Mesenchymal stem cell (in vitro differentiated cells and primary cell): ENCODE results near the gene GBGT1.
"Not testable (repeated sequence)": the region's sequence is repeated elsewhere in the genome, so short reads cannot be mapped to it uniquely, and the experiment has no call there.

Experiments
- DNase-seq: peaks from one replicate; pipeline ENCODE4 v3.0.0-alpha.2; 2013
- H2AFZ ChIP-seq: one replicate; pipeline ENCODE4 v1.6.1; 2013; ENCODE audit warnings: low read depth, mild to moderate bottlenecking, control low read depth, inconsistent platforms, low read length, moderate library complexity
- H2AK5ac ChIP-seq: 2 replicates; pipeline ENCODE4 v1.6.1; 2013; ENCODE audit warnings: low read length, moderate library complexity, mild to moderate bottlenecking, inconsistent platforms; ENCODE audit not compliant: severe bottlenecking
- H2BK120ac ChIP-seq: one replicate; pipeline ENCODE4 v1.6.1; 2013; ENCODE audit warnings: low read depth, mild to moderate bottlenecking, inconsistent platforms, low read length, moderate library complexity
- H2BK12ac ChIP-seq, 2 experiments: one replicate each; pipeline ENCODE4 v1.6.1; 2013; ENCODE audit warnings: inconsistent platforms in 2 of 2, low read length in 2 of 2, mild to moderate bottlenecking in 2 of 2, moderate library complexity in 2 of 2, control low read depth in 1 of 2
- H2BK15ac ChIP-seq: one replicate; pipeline ENCODE4 v1.6.1; 2013; ENCODE audit warnings: mild to moderate bottlenecking, low read depth, inconsistent platforms; ENCODE audit not compliant: poor library complexity, severe bottlenecking
- H2BK5ac ChIP-seq: 2 replicates; pipeline ENCODE4 v1.6.1; 2013; ENCODE audit warnings: low read depth, mild to moderate bottlenecking, low read length, control low read depth, inconsistent platforms; ENCODE audit not compliant: poor library complexity, severe bottlenecking
- H3K14ac ChIP-seq, 2 experiments: one replicate each; pipeline ENCODE4 v1.6.1; 2013; ENCODE audit warnings: inconsistent platforms in 2 of 2, low read length in 2 of 2, control low read depth in 1 of 2, mild to moderate bottlenecking in 1 of 2, moderate library complexity in 1 of 2
- H3K18ac ChIP-seq, 2 experiments: one replicate each; pipeline ENCODE4 v1.6.1; 2013; ENCODE audit warnings: inconsistent platforms in 2 of 2, low read length in 2 of 2, control low read depth in 1 of 2, low read depth in 1 of 2, mild to moderate bottlenecking in 1 of 2
- H3K23ac ChIP-seq, 2 experiments: one replicate each; pipeline ENCODE4 v1.6.1; 2013; ENCODE audit warnings: inconsistent platforms in 2 of 2, low read length in 2 of 2, mild to moderate bottlenecking in 2 of 2, moderate library complexity in 2 of 2, control low read depth in 1 of 2
- H3K27ac ChIP-seq: 2 replicates; pipeline ENCODE4 v1.5.1; 2013; ENCODE audit warnings: mild to moderate bottlenecking, moderate library complexity, low read length, control low read depth, inconsistent platforms; ENCODE audit not compliant: poor library complexity, severe bottlenecking
- H3K27me3 ChIP-seq, 2 experiments: 2 replicates each; pipeline versions ENCODE4 v1.6.1 to v1.7.0; 2013; ENCODE audit warnings: low read length in 2 of 2, mild to moderate bottlenecking in 2 of 2, moderate library complexity in 2 of 2, control low read depth in 1 of 2, inconsistent platforms in 1 of 2; ENCODE audit not compliant: control insufficient read depth in 1 of 2, insufficient read depth in 1 of 2
- H3K36me3 ChIP-seq, 2 experiments: 2 replicates each; pipeline versions ENCODE4 v1.6.1 to v1.7.0; 2013; ENCODE audit warnings: low read length in 2 of 2, control low read depth in 1 of 2, inconsistent platforms in 1 of 2, low read depth in 1 of 2, mild to moderate bottlenecking in 1 of 2; ENCODE audit not compliant: insufficient read depth in 2 of 2, control insufficient read depth in 1 of 2
- H3K4ac ChIP-seq, 2 experiments: one replicate each; pipeline ENCODE4 v1.6.1; 2013; ENCODE audit warnings: inconsistent platforms in 2 of 2, low read length in 2 of 2, mild to moderate bottlenecking in 2 of 2, moderate library complexity in 2 of 2, control low read depth in 1 of 2, low read depth in 1 of 2
- H3K4me1 ChIP-seq: 2 replicates; pipeline ENCODE4 v1.6.1; 2013; ENCODE audit warnings: low read depth, low read length, control low read depth; ENCODE audit not compliant: control insufficient read depth, insufficient read depth
- H3K4me2 ChIP-seq: 2 replicates; pipeline ENCODE4 v1.6.1; 2013; ENCODE audit warnings: low read length, mild to moderate bottlenecking, inconsistent platforms; ENCODE audit not compliant: poor library complexity, severe bottlenecking
- H3K4me3 ChIP-seq, 2 experiments: 2 replicates each; pipeline versions ENCODE4 v1.5.1 to v1.7.0; 2013; ENCODE audit warnings: low read length in 2 of 2, mild to moderate bottlenecking in 2 of 2, control low read depth in 1 of 2, low read depth in 1 of 2; ENCODE audit not compliant: insufficient read depth in 1 of 2
- H3K79me1 ChIP-seq: replicated peaks from 2 replicates; pipeline ENCODE4 v1.6.1; 2013; ENCODE audit warnings: mild to moderate bottlenecking, control low read depth, low read length, inconsistent platforms; ENCODE audit not compliant: poor library complexity, severe bottlenecking
- H3K9ac ChIP-seq: 2 replicates; pipeline ENCODE4 v1.7.0; 2013; ENCODE audit warnings: mild to moderate bottlenecking, low read length, moderate library complexity
- H3K9me3 ChIP-seq: 2 replicates; pipeline ENCODE4 v1.7.0; 2013; ENCODE audit warnings: mild to moderate bottlenecking, low read length; ENCODE audit not compliant: control insufficient read depth
- H4K8ac ChIP-seq: one replicate; pipeline ENCODE4 v1.6.1; 2013; ENCODE audit warnings: inconsistent platforms, mild to moderate bottlenecking, low read length, moderate library complexity
- H4K91ac ChIP-seq: one replicate; pipeline ENCODE4 v1.6.1; 2013; ENCODE audit warnings: mild to moderate bottlenecking, low read length, inconsistent platforms
- WGBS: methylation state at CpG from one replicate; pipeline ENCODE4 v1.1.7; 2013; ENCODE audit warnings: mixed read lengths; 5-methylcytosine and 5-hydroxymethylcytosine counted together

GBGT1 gene

DNA sequence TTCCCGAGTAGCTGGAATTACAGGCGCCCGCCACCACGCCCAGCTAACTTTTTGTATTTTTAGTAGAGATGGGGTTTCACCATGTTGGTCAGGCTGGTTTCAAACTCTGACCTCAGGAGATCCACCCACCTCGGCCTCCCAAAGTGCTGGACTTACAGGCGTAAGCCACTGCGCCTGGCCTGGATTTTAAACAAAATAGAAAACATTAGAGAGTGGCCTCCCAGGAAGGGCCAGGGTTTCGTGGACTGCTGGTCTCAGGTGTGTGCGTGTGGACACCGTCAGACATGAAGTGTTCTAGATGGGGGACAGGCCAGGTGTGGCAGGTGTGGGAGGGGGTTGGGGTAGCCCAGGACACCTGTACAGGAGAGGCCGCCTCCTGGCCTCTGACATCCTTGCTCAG, 7.0 kb upstream of the GBGT1 start:
- Histone ChIP-seq H2AK5ac (no peak overlapping the region), H3K14ac (no peak overlapping the region), H3K4ac (no peak overlapping the region), H3K9ac (no peak overlapping the region), H2AFZ (no peak overlapping the region), H3K27ac (no peak overlapping the region), H2BK5ac (no peak overlapping the region), H3K9me3 (no peaks in the 10 kb centered on the region), H3K4me2 (no peak overlapping the region), H3K4me1 (peaks cover 2% of the 10 kb centered on the region), H2BK12ac (no peak overlapping the region), H2BK15ac (no peak overlapping the region), H4K8ac (no peak overlapping the region), H2BK120ac (no peak overlapping the region), H3K27me3 (peaks cover 33 to 50% of the 10 kb centered on the region in 2 experiments), H3K79me1 (no peaks in the 10 kb centered on the region), H3K36me3 (no peaks in the 10 kb centered on the region), H3K23ac (no peak overlapping the region), H4K91ac (no peak overlapping the region), H3K4me3 (no peak overlapping the region), H3K18ac (no peak overlapping the region)
- no peak for DNase-seq
- 91% methylated on average over 11 of the region's 11 CpGs for WGBS

GRCh38 chr9:133169687-133170086, 6.0 kb upstream of the GBGT1 start:
- H2BK12ac ChIP-seq, H4K91ac ChIP-seq, H4K8ac ChIP-seq, H2BK5ac ChIP-seq, H3K23ac ChIP-seq, DNase-seq, H3K4me3 ChIP-seq, H2BK15ac ChIP-seq, H3K9ac ChIP-seq, H2AK5ac ChIP-seq, H3K18ac ChIP-seq, H3K4ac ChIP-seq, H3K4me2 ChIP-seq, H3K79me1 ChIP-seq, H2BK120ac ChIP-seq, H3K9me3 ChIP-seq, H3K36me3 ChIP-seq, H3K4me1 ChIP-seq, H3K27ac ChIP-seq, H3K14ac ChIP-seq, H2AFZ ChIP-seq: not testable (repeated sequence)
- H3K27me3 ChIP-seq = peaks cover 27 to 50% of the 10 kb centered on the region in 2 experiments
- 96% methylated on average over 11 of the region's 12 CpGs for WGBS

GRCh38 chr9:133169102-133169501, 5.4 kb upstream of the GBGT1 start:
- H3K27me3 ChIP-seq = peaks cover 21 to 50% of the 10 kb centered on the region in 2 experiments
- no peaks in the 10 kb centered on the region for H3K9me3 ChIP-seq
- H3K79me1 ChIP-seq = no peaks in the 10 kb centered on the region
- H2BK120ac ChIP-seq = no peak overlapping the region
- peaks cover 10% of the 10 kb centered on the region for H3K4me1 ChIP-seq
- no peak overlapping the region for H3K14ac ChIP-seq
- no peaks in the 10 kb centered on the region for H3K36me3 ChIP-seq
- no peak overlapping the region for H2AFZ ChIP-seq
- no peak overlapping the region for H3K9ac ChIP-seq
- peak overlapping the region in 1 of 2 experiments; percentile 28 for H2BK12ac ChIP-seq
- H3K4ac ChIP-seq = peak overlapping the region in 1 of 2 experiments; percentile 67
- H3K18ac ChIP-seq = no peak overlapping the region
- H3K23ac ChIP-seq = no peak overlapping the region
- no peak for DNase-seq
- H3K27ac ChIP-seq = no peak overlapping the region
- H3K4me3 ChIP-seq = no peak overlapping the region
- H4K8ac ChIP-seq = no peak overlapping the region
- peak overlapping the region; percentile 82 for H4K91ac ChIP-seq
- no peak overlapping the region for H2BK5ac ChIP-seq
- H3K4me2 ChIP-seq = no peak overlapping the region
- WGBS = 95% methylated on average over 13 of the region's 13 CpGs
- H2BK15ac ChIP-seq = no peak overlapping the region
- H2AK5ac ChIP-seq = no peak overlapping the region

GRCh38 chr9:133168432-133168831, 4.7 kb upstream of the GBGT1 start:
- Histone ChIP-seq H4K8ac (no peak overlapping the region), H3K27me3 (peaks cover 16 to 48% of the 10 kb centered on the region in 2 experiments), H3K9ac (no peak overlapping the region), H3K79me1 (no peaks in the 10 kb centered on the region), H4K91ac (no peak overlapping the region), H3K18ac (no peak overlapping the region), H3K27ac (no peak overlapping the region), H2BK120ac (no peak overlapping the region), H3K4me2 (no peak overlapping the region), H3K14ac (no peak overlapping the region), H3K9me3 (no peaks in the 10 kb centered on the region), H2BK5ac (no peak overlapping the region), H2AFZ (no peak overlapping the region), H2AK5ac (no peak overlapping the region), H3K36me3 (no peaks in the 10 kb centered on the region), H2BK15ac (no peak overlapping the region), H3K23ac (no peak overlapping the region), H2BK12ac (no peak overlapping the region), H3K4me3 (no peak overlapping the region), H3K4ac (no peak overlapping the region), H3K4me1 (peaks cover 16% of the 10 kb centered on the region)
- WGBS = 17% methylated on average over 6 of the region's 6 CpGs
- peak; percentile 94 for DNase-seq
